IMR-90 (cell line): Measurements from ENCODE around the gene COL4A2. TPM values are rescaled to one million over a fixed set of nuclear protein-coding genes. Genes with fewer than 3 reads are reported as not detected.

Experiments used
- ATAC-seq: fragments of 200-7000 bp; cut with Tn5 transposase; 2 replicates; pipeline ENCODE4 v1.9.1; 2020; ENCODE audit warnings: low read depth, mild to moderate bottlenecking, moderate library complexity
- BruUV-seq: library from RNA; stranded (reverse); fragments of 400-500 nt; replicated peaks from 2 replicates; lab custom pipeline; 2021; lab: Mats Ljungman, UMichigan
- CTCF ChIA-PET: fragments of 300-600 bp; formaldehyde crosslinking; extraction: SDS; loops from one replicate; lab custom pipeline; 2021; ENCODE audit warnings: antibody characterized with exemption; lab: Yijun Ruan, JAX
- POLR2A ChIA-PET: fragments of 300-600 bp; sonication (Branson Sonifier 250); formaldehyde crosslinking; loops from one replicate; lab custom pipeline; 2022; ENCODE audit warnings: antibody characterized with exemption; ENCODE audit not compliant: unreplicated experiment; lab: Charles Lee
- DNase-seq: peaks from one replicate; pipeline ENCODE4 v3.0.0; 2013
- H2AFZ ChIP-seq: replicated peaks from 2 replicates; pipeline ENCODE3; 2013; ENCODE audit warnings: low read length, mild to moderate bottlenecking; ENCODE audit not compliant: poor library complexity
- H2AK5ac ChIP-seq: 2 replicates; pipeline ENCODE4 v1.6.1; 2013; ENCODE audit warnings: low read depth, low read length, inconsistent platforms
- H2AK9ac ChIP-seq: replicated peaks from 2 replicates; pipeline ENCODE3; 2013; ENCODE audit warnings: mild to moderate bottlenecking, low read depth, low read length, moderate library complexity; ENCODE audit not compliant: poor library complexity
- H2BK120ac ChIP-seq: 2 replicates; pipeline ENCODE4 v1.6.1; 2013; ENCODE audit warnings: low read depth, low read length, inconsistent platforms
- H2BK15ac ChIP-seq: 3 replicates; pipeline ENCODE4 v1.6.1; 2013; ENCODE audit warnings: low read depth, low read length, inconsistent platforms
- H2BK20ac ChIP-seq: 2 replicates; pipeline ENCODE4 v1.6.1; 2013; ENCODE audit warnings: low read depth, mild to moderate bottlenecking, inconsistent platforms, low read length, moderate library complexity
- H2BK5ac ChIP-seq: 2 replicates; pipeline ENCODE4 v1.6.1; 2013; ENCODE audit warnings: mild to moderate bottlenecking, low read depth, low read length, inconsistent platforms; ENCODE audit not compliant: poor library complexity, severe bottlenecking
- H3K14ac ChIP-seq: replicated peaks from 2 replicates; pipeline ENCODE4 v1.6.1; 2013; ENCODE audit warnings: low read depth, low read length, inconsistent platforms
- H3K18ac ChIP-seq: 2 replicates; pipeline ENCODE4 v1.6.1; 2013; ENCODE audit warnings: low read depth, low read length, control low read depth
- H3K23ac ChIP-seq: 2 replicates; pipeline ENCODE4 v1.6.1; 2013; ENCODE audit warnings: low read depth, low read length, inconsistent platforms
- H3K27ac ChIP-seq: 2 replicates; pipeline ENCODE4 v1.5.1; 2013; ENCODE audit warnings: mild to moderate bottlenecking, control low read depth, low read length; ENCODE audit not compliant: insufficient read depth
- H3K27me3 ChIP-seq: 2 replicates; pipeline ENCODE4 v1.6.1; 2013; ENCODE audit warnings: low read length; ENCODE audit not compliant: control insufficient read depth, insufficient read depth
- H3K36me3 ChIP-seq: 2 replicates; pipeline ENCODE4 v1.6.1; 2013; ENCODE audit warnings: low read length, mixed read lengths; ENCODE audit not compliant: control insufficient read depth, insufficient read depth
- H3K4ac ChIP-seq: 2 replicates; pipeline ENCODE4 v1.6.1; 2013; ENCODE audit warnings: low read depth, low read length, inconsistent platforms
- H3K4me1 ChIP-seq: 2 replicates; pipeline ENCODE4 v1.6.1; 2013; ENCODE audit warnings: low read length, mixed read lengths; ENCODE audit not compliant: control insufficient read depth, insufficient read depth
- H3K4me2 ChIP-seq: 2 replicates; pipeline ENCODE4 v1.6.1; 2013; ENCODE audit warnings: low read depth, mild to moderate bottlenecking, control low read depth, low read length, moderate library complexity
- H3K4me3 ChIP-seq: 2 replicates; pipeline ENCODE4 v1.5.1; 2013; ENCODE audit warnings: low read depth, mild to moderate bottlenecking, control low read depth, low read length, moderate library complexity; ENCODE audit not compliant: insufficient read depth
- H3K56ac ChIP-seq: 2 replicates; pipeline ENCODE4 v1.6.1; 2013; ENCODE audit warnings: low read length, inconsistent platforms; ENCODE audit not compliant: insufficient read depth; ENCODE audit errors: extremely low read depth
- H3K79me1 ChIP-seq, 2 experiments: 2 replicates each; pipeline ENCODE4 v1.6.1; 2013; ENCODE audit warnings: low read length in 2 of 2, inconsistent platforms in 1 of 2, low read depth in 1 of 2
- H3K9ac ChIP-seq: 2 replicates; pipeline ENCODE4 v1.6.1; 2013; ENCODE audit warnings: low read depth, low read length, control low read depth
- H3K9me1 ChIP-seq: 2 replicates; pipeline ENCODE4 v1.6.1; 2013; ENCODE audit warnings: low read length, inconsistent platforms; ENCODE audit not compliant: insufficient read depth
- H3K9me3 ChIP-seq: 2 replicates; pipeline ENCODE4 v1.6.1; 2013; ENCODE audit warnings: low read length; ENCODE audit not compliant: control insufficient read depth, insufficient read depth
- H4K20me1 ChIP-seq: 2 replicates; pipeline ENCODE4 v1.6.1; 2013; ENCODE audit warnings: low read length, inconsistent platforms; ENCODE audit not compliant: insufficient read depth
- H4K5ac ChIP-seq: 2 replicates; pipeline ENCODE4 v1.6.1; 2013; ENCODE audit warnings: mild to moderate bottlenecking, low read depth, low read length, control low read depth
- H4K8ac ChIP-seq, 2 experiments: 2 replicates each; pipeline ENCODE4 v1.6.1; 2013; ENCODE audit warnings: low read depth in 2 of 2, low read length in 2 of 2, control low read depth in 1 of 2, inconsistent platforms in 1 of 2
- H4K91ac ChIP-seq: 2 replicates; pipeline ENCODE4 v1.6.1; 2013; ENCODE audit warnings: low read depth, low read length, inconsistent platforms; ENCODE audit not compliant: insufficient read depth
- BHLHE40 ChIP-seq: fragments of 150-350 bp; IDR thresholded peaks from 2 replicates; pipeline ENCODE4 v1.6.1; 2016; ENCODE audit warnings: mild to moderate bottlenecking, low read depth, low read length
- CEBPB ChIP-seq: IDR thresholded peaks from 2 replicates; pipeline ENCODE4 v1.6.1; 2012; ENCODE audit warnings: low read depth, low read length, improper control_type of control experiment
- CHD1 ChIP-seq: IDR thresholded peaks from 2 replicates; pipeline ENCODE4 v1.6.1; 2012; ENCODE audit warnings: low read depth, low read length, improper control_type of control experiment
- MAFK ChIP-seq: IDR thresholded peaks from 2 replicates; pipeline ENCODE4 v1.6.1; 2012; ENCODE audit warnings: low read depth, low read length, improper control_type of control experiment
- MXI1 ChIP-seq: IDR thresholded peaks from 2 replicates; pipeline ENCODE4 v1.6.1; 2012; ENCODE audit warnings: low read depth, mild to moderate bottlenecking, low read length, moderate library complexity, borderline replicate concordance
- NFE2L2 ChIP-seq: fragments of 150-350 bp; IDR thresholded peaks from 2 replicates; pipeline ENCODE4 v1.6.1; 2016; ENCODE audit warnings: low read depth, mild to moderate bottlenecking, low read length
- POLR2A ChIP-seq: IDR thresholded peaks from 2 replicates; pipeline ENCODE4 v1.6.1; 2012; ENCODE audit warnings: mild to moderate bottlenecking, low read depth, low read length
- RAD21 ChIP-seq: IDR thresholded peaks from 2 replicates; pipeline ENCODE4 v1.6.1; 2012; ENCODE audit warnings: low read length, improper control_type of control experiment
- RFX5 ChIP-seq: IDR thresholded peaks from 2 replicates; pipeline ENCODE4 v1.8.0; 2012; ENCODE audit warnings: low read depth, mild to moderate bottlenecking, low read length, moderate library complexity
- USF2 ChIP-seq: fragments of 150-350 bp; IDR thresholded peaks from 2 replicates; pipeline ENCODE4 v1.6.1; 2017; ENCODE audit warnings: mild to moderate bottlenecking, antibody characterized with exemption, low read length, low read depth
- WGBS, 2 experiments: methylation state at CpG; one replicate each; pipeline versions ENCODE4 v1.1.5 to v1.1.7; 2013; ENCODE audit warnings: missing lambda C conversion rate in 2 of 2; ENCODE audit not compliant: insufficient read length in 1 of 2; ENCODE audit errors: extremely low coverage in 2 of 2; 5-methylcytosine and 5-hydroxymethylcytosine counted together
- dilution Hi-C: fragments of 300-500 bp; cut with HindIII; formaldehyde crosslinking; loops from one replicate; pipeline ENCODE4 v1.14.3; 2018; ENCODE audit warnings: low sequenced_read_pairs; ENCODE audit not compliant: unreplicated experiment
- in situ Hi-C: fragments of 300-500 bp; cut with MboI; formaldehyde crosslinking; loops from 3 replicates; pipeline ENCODE4 v1.14.3; 2019; ENCODE audit warnings: low sequenced_read_pairs, inconsistent platforms, mixed read lengths
- intact Hi-C: fragments of 100-400 bp; cut with micrococcal nuclease; formaldehyde crosslinking; loops from 2 replicates; pipeline ENCODE4 v1.10.0; 2022
- polyA plus RNA-seq, 3 experiments: library from polyadenylated mRNA; depleted of rRNA; stranded (reverse); fragments of >200 nt; gene quantifications; 2 replicates each; pipeline ENCODE4 v1.2.3, GENCODE V29; 2012; ENCODE audit warnings: low replicate concordance in 1 of 3
- total RNA-seq: library from RNA; depleted of rRNA; stranded (reverse); fragments of >200 nt; gene quantifications from 2 replicates; pipeline ENCODE4 v1.2.3, GENCODE V29; 2012
- TF ChIP-seq, protein P1 (sequence below): conservative IDR thresholded peaks from 2 replicates; pipeline ENCODE4 v1.5.1; 2012; ENCODE audit warnings: mild to moderate bottlenecking, low read depth, low read length, improper control_type of control experiment

COL4A2 gene
- total and polyA plus RNA-seq, 2 of the 4 experiments (the other 2 are of a cell fraction) = 90.7 to 457 TPM

- H3K27me3 ChIP-seq = no peaks in the 10 kb centered on the region
- H3K23ac ChIP-seq = no peak overlapping the region
- H4K91ac ChIP-seq = no peak overlapping the region
- peaks cover 99% of the 10 kb centered on the region for H4K20me1 ChIP-seq
- peaks cover 58% of the 10 kb centered on the region for H3K9me1 ChIP-seq
- H3K4ac ChIP-seq = no peak overlapping the region
- ATAC-seq (no peak), DNase-seq (no peak)
- no peak overlapping the region for H4K8ac ChIP-seq
- no peak overlapping the region for H2AK9ac ChIP-seq
- no peak overlapping the region for H4K5ac ChIP-seq
- H3K14ac ChIP-seq = no peak overlapping the region
- no peak overlapping the region for H2AK5ac ChIP-seq
- no peak overlapping the region for H2BK120ac ChIP-seq
- WGBS, 2 experiments = 100% methylated on average over 2 of the region's 11 CpGs; no CpG with 5 or more reads in 1 of the 2 experiments
- ChIA-PET POLR2A (no interaction called here), CTCF (no interaction called here)
- H3K27ac ChIP-seq = no peak overlapping the region
- H3K4me3 ChIP-seq = no peak overlapping the region
- H3K79me1 ChIP-seq = peaks cover 36 to 92% of the 10 kb centered on the region in 2 experiments
- H2AFZ ChIP-seq = no peak overlapping the region
- no peak overlapping the region for H3K56ac ChIP-seq
- peaks cover 61% of the 10 kb centered on the region for H3K36me3 ChIP-seq
- no peaks in the 10 kb centered on the region for H3K9me3 ChIP-seq
- no peak overlapping the region for H2BK15ac ChIP-seq
- no TSS peak for BruUV-seq
- H3K4me1 ChIP-seq = peaks cover 9% of the 10 kb centered on the region
- H3K18ac ChIP-seq = no peak overlapping the region
- TF ChIP-seq, protein P1, sequence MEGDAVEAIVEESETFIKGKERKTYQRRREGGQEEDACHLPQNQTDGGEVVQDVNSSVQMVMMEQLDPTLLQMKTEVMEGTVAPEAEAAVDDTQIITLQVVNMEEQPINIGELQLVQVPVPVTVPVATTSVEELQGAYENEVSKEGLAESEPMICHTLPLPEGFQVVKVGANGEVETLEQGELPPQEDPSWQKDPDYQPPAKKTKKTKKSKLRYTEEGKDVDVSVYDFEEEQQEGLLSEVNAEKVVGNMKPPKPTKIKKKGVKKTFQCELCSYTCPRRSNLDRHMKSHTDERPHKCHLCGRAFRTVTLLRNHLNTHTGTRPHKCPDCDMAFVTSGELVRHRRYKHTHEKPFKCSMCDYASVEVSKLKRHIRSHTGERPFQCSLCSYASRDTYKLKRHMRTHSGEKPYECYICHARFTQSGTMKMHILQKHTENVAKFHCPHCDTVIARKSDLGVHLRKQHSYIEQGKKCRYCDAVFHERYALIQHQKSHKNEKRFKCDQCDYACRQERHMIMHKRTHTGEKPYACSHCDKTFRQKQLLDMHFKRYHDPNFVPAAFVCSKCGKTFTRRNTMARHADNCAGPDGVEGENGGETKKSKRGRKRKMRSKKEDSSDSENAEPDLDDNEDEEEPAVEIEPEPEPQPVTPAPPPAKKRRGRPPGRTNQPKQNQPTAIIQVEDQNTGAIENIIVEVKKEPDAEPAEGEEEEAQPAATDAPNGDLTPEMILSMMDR = no peak
- TF ChIP-seq USF2 (no peak), CEBPB (no peak), POLR2A (no peak), NFE2L2 (no peak), MXI1 (no peak), MAFK (no peak), CHD1 (no peak), RAD21 (no peak), BHLHE40 (no peak), RFX5 (no peak)
- H2BK5ac ChIP-seq = no peak overlapping the region
- in situ Hi-C loops (no loop called here), intact Hi-C loops (no loop called here), dilution Hi-C loops (no loop called here)
- no peak overlapping the region for H2BK20ac ChIP-seq
- no peak overlapping the region for H3K9ac ChIP-seq
- H3K4me2 ChIP-seq = no peak overlapping the region
Observed at GRCh38 chr13:110289661-110290060, 17.4 kb upstream of the COL4A2 start.
